Gastroesophageal sphincter (tissue), 4 donors: ENCODE measurements around the gene TMCO5A. TPM values are rescaled to one million over a fixed set of nuclear protein-coding genes. Genes with fewer than 3 reads are reported as not detected.
"Not testable (repeated sequence)": the region's sequence is repeated elsewhere in the genome, so short reads cannot be mapped to it uniquely, and the experiment has no call there.

Source experiments
- ATAC-seq: fragments of 150-250 bp; one replicate; pipeline ENCODE4 v1.9.1; 2016; ENCODE audit warnings: mild to moderate bottlenecking, moderate library complexity
- H3K27ac ChIP-seq, 4 donors: fragments of 200-600 bp; sonication (generic) in 3 of 4; 1 replicate in 3 of 4; 2 replicates in 1 of 4; pipeline ENCODE4 v1.5.1; 2016 to 2019
- H3K27me3 ChIP-seq: fragments of 200-600 bp; sonication (generic); one replicate; pipeline ENCODE4 v1.5.1; 2019
- H3K36me3 ChIP-seq, 2 donors: fragments of 200-600 bp; sonication (generic); one replicate each; pipeline ENCODE4 v1.5.1; 2019; ENCODE audit warnings: control low read depth in 1 of 2
- H3K4me1 ChIP-seq, 3 donors: fragments of 200-600 bp; sonication (generic); 1 replicate in 2 of 3; 2 replicates in 1 of 3; pipeline ENCODE4 v1.5.1; 2016 to 2019; ENCODE audit warnings: control low read depth in 2 of 3
- H3K4me3 ChIP-seq, 2 donors: fragments of 200-600 bp; sonication (generic); one replicate each; pipeline ENCODE4 v1.5.1; 2019; ENCODE audit warnings: mild to moderate bottlenecking in 1 of 2, moderate library complexity in 1 of 2
- H3K9me3 ChIP-seq, 3 donors: fragments of 200-600 bp; sonication (generic); one replicate each; pipeline ENCODE4 v1.5.1; 2017 to 2019; ENCODE audit warnings: control low read depth in 2 of 3
- EP300 ChIP-seq: sonication (generic); formaldehyde crosslinking; IDR thresholded peaks from one replicate; pipeline ENCODE4 v1.6.1; 2017; ENCODE audit warnings: antibody characterized with exemption, mild to moderate bottlenecking
- POLR2A ChIP-seq, 2 donors: fragments of 450-650 bp; IDR thresholded peaks; one replicate each; pipeline ENCODE4 v1.6.1; 2017; ENCODE audit warnings: antibody characterized with exemption in 2 of 2, mild to moderate bottlenecking in 2 of 2, moderate library complexity in 1 of 2
- POLR2AphosphoS5 ChIP-seq: sonication (generic); formaldehyde crosslinking; IDR thresholded peaks from one replicate; pipeline ENCODE4 v1.6.1; 2017; ENCODE audit warnings: antibody characterized with exemption
- WGBS, 2 donors: methylation state at CpG; one replicate each; pipeline ENCODE4 v1.1.5; 2018; ENCODE audit warnings: low coverage in 1 of 2; 5-methylcytosine and 5-hydroxymethylcytosine counted together
- total RNA-seq, 4 donors: library from RNA; depleted of rRNA; stranded (reverse); fragments of >200 nt; gene quantifications; one replicate each; pipeline ENCODE4 v1.1.0, GENCODE V29; 2016
- TF ChIP-seq, protein P1 (sequence below), 4 experiments: fragments of 200-600 bp in 2 of 4; fragments of 450-650 bp in 2 of 4; sonication (generic) in 1 of 4; IDR thresholded peaks; one replicate each; pipeline ENCODE4 v1.5.1; 2017 to 2019; ENCODE audit warnings: antibody characterized with exemption in 4 of 4, mild to moderate bottlenecking in 2 of 4, moderate library complexity in 2 of 4

The TMCO5A gene
- total RNA-seq, 4 donors from 2014 or later, result not detected

GRCh38 chr15:37932549-37932948 lies 1.9 kb upstream of the TMCO5A start:
- Histone ChIP-seq H3K4me3 (no peak overlapping the region), H3K27me3 (no peaks in the 10 kb centered on the region), H3K36me3 (no peaks in the 10 kb centered on the region), H3K27ac (no peak overlapping the region), H3K4me1 (no peaks in the 10 kb centered on the region), H3K9me3 (no peaks in the 10 kb centered on the region)
- no peak for ATAC-seq
- TF ChIP-seq, protein P1, sequence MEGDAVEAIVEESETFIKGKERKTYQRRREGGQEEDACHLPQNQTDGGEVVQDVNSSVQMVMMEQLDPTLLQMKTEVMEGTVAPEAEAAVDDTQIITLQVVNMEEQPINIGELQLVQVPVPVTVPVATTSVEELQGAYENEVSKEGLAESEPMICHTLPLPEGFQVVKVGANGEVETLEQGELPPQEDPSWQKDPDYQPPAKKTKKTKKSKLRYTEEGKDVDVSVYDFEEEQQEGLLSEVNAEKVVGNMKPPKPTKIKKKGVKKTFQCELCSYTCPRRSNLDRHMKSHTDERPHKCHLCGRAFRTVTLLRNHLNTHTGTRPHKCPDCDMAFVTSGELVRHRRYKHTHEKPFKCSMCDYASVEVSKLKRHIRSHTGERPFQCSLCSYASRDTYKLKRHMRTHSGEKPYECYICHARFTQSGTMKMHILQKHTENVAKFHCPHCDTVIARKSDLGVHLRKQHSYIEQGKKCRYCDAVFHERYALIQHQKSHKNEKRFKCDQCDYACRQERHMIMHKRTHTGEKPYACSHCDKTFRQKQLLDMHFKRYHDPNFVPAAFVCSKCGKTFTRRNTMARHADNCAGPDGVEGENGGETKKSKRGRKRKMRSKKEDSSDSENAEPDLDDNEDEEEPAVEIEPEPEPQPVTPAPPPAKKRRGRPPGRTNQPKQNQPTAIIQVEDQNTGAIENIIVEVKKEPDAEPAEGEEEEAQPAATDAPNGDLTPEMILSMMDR (IDR thresholded peaks at IDR 0.05), result no peak
- 56 to 73% methylated on average over 2 to 3 of the region's 3 CpGs for WGBS, 2 donors

DNA sequence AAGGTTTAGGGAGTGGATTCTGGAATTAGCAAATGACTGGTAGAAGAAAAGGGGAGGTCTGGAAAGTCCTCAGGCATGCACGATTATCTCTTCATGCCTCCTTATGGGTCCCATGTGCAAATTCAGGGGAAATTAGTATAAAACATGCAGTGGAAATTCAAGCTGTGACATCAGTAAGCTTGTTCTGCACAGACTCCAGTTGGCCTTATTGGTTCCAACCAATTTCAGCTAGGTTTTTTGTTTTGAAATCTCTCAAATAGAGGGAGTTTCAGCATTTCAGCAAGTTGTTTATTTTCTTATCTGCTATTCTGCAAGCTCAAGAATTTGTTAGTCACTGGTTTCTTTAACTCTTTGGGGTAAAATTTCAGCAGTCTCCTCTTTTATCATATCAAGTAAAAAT lies 774 bp upstream of the TMCO5A start:
- H3K27ac ChIP-seq, result no peak overlapping the region
- no peaks in the 10 kb centered on the region for H3K27me3 ChIP-seq
- 29 to 38% methylated on average over 1 of the region's 1 CpG for WGBS, 2 donors
- no peak overlapping the region for H3K4me3 ChIP-seq
- H3K36me3 ChIP-seq, result no peaks in the 10 kb centered on the region
- no peaks in the 10 kb centered on the region for H3K4me1 ChIP-seq
- TF ChIP-seq POLR2A (IDR thresholded peaks at IDR 0.05) (no peak), POLR2AphosphoS5 (no peak), EP300 (no peak)
- TF ChIP-seq, protein P1 (IDR thresholded peaks at IDR 0.05), result no peak
- H3K9me3 ChIP-seq, result no peaks in the 10 kb centered on the region
- no peak for ATAC-seq

- WGBS, 2 donors, result 30% methylated on average over 3 of the region's 3 CpGs; no CpG with 5 or more reads in 1 of the 2 donors
- ATAC-seq, result no peak
- Histone ChIP-seq H3K9me3 (peaks cover 0 to 5% (median 0%) of the 10 kb centered on the region in 3 donors), H3K36me3 (no peaks in the 10 kb centered on the region), H3K27me3 (no peaks in the 10 kb centered on the region), H3K4me3 (no peak overlapping the region), H3K4me1 (no peaks in the 10 kb centered on the region), H3K27ac (no peak overlapping the region)
- TF ChIP-seq, protein P1 (IDR thresholded peaks at IDR 0.05), result no peak
- TF ChIP-seq POLR2A (IDR thresholded peaks at IDR 0.05), result no peak
These were observed 6.4 kb downstream of the TMCO5A start for GRCh38 chr15:37940876-37941275.

GRCh38 chr15:37941779-37942178 lies 7.3 kb downstream of the TMCO5A start:
- no peak for TF ChIP-seq POLR2A (IDR thresholded peaks at IDR 0.05)
- no peak for TF ChIP-seq EP300
- H3K4me1 ChIP-seq, result no peaks in the 10 kb centered on the region
- no peak overlapping the region for H3K27ac ChIP-seq
- ATAC-seq, result no peak
- no peaks in the 10 kb centered on the region for H3K27me3 ChIP-seq
- peaks cover 0 to 5% (median 0%) of the 10 kb centered on the region in 3 donors for H3K9me3 ChIP-seq
- no peaks in the 10 kb centered on the region for H3K36me3 ChIP-seq
- H3K4me3 ChIP-seq, result no peak overlapping the region

GRCh38 chr15:37951999-37952398 lies 17.6 kb downstream of the TMCO5A start:
- Histone ChIP-seq H3K36me3 (no peaks in the 10 kb centered on the region), H3K27me3 (peaks cover 18% of the 10 kb centered on the region), H3K4me1 (no peaks in the 10 kb centered on the region), H3K4me3 (no peak overlapping the region), H3K9me3 (no peaks in the 10 kb centered on the region), H3K27ac (no peak overlapping the region)
- TF ChIP-seq POLR2AphosphoS5 (no peak), POLR2A (IDR thresholded peaks at IDR 0.05) (no peak), EP300 (no peak)
- TF ChIP-seq, protein P1 (IDR thresholded peaks at IDR 0.05), result no peak
- ATAC-seq, result no peak
- WGBS, 2 donors, result no CpG with 5 or more reads among the region's 4 CpGs

DNA sequence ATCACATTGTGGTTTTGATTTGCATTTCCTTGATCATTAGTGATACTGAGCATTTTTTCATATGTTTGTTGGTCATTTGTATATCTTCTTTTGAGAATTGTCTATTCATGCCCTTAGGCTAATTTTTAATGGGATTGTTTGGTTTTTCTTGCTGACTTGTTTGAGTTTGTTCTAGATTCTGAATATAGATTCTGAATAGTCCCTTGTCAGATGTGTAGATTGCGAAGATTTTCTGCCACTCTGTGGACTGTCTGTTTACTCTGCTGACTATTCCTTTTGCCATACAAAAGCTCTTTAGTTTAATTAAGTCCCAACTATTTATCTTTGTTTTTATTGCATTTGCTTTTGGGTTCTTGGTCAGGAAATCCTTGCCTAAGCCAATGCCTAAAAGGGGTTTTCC lies 26.3 kb downstream of the TMCO5A start:
- H3K9me3 ChIP-seq, result peaks cover 0 to 13% (median 0%) of the 10 kb centered on the region in 3 donors
- ATAC-seq, H3K27ac ChIP-seq, H3K27me3 ChIP-seq, H3K4me1 ChIP-seq, H3K36me3 ChIP-seq, H3K4me3 ChIP-seq: not testable (repeated sequence)
- 65 to 83% methylated on average over 1 of the region's 1 CpG for WGBS, 2 donors
